Measurements from ENCODE around the gene MOB3A.

DNA sequence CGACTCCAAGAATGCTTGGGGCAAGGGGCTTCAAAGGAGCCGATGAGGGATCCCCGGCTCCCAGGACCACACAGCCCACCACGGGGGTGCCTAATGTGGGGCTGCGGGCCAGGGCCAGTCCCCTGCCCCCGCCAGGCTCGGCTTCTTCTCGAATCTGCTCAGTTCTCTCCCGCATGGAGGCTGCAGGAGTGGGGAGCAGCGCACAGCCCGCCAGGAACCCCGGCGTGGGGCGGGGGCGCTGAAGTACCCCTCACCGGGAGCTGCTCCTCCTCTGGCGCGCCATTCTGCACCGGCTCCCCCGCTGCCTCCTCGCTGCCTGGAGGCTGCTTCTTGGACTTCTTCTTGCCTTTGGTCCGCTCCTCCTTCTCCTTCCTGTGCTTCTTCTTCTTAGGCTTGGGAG lies 15.3 kb upstream of the MOB3A start:
- TF ChIP-seq L3MBTL2 (conservative IDR thresholded peaks at IDR 0.05) = no peak
- TF ChIP-seq FOXM1 (IDR thresholded peaks at IDR 0.05; ENCODE audit: borderline replicate concordance) = no peak
- TF ChIP-seq FOXK2 (IDR thresholded peaks at IDR 0.05) = no peak
- TF ChIP-seq HDGF (IDR thresholded peaks at IDR 0.05; ENCODE audit: borderline replicate concordance) = no peak
- TF ChIP-seq SP1 (IDR thresholded peaks at IDR 0.05) = no peak
- no peak for TF ChIP-seq BHLHE40 (IDR thresholded peaks at IDR 0.05; ENCODE audit: borderline replicate concordance)
- TF ChIP-seq SUZ12 (IDR thresholded peaks at IDR 0.05) = no peak
- TF ChIP-seq FOXA1 (IDR thresholded peaks at IDR 0.05) = no peak
- TF ChIP-seq, protein P1, sequence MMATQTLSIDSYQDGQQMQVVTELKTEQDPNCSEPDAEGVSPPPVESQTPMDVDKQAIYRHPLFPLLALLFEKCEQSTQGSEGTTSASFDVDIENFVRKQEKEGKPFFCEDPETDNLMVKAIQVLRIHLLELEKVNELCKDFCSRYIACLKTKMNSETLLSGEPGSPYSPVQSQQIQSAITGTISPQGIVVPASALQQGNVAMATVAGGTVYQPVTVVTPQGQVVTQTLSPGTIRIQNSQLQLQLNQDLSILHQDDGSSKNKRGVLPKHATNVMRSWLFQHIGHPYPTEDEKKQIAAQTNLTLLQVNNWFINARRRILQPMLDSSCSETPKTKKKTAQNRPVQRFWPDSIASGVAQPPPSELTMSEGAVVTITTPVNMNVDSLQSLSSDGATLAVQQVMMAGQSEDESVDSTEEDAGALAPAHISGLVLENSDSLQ (IDR thresholded peaks at IDR 0.05) = no peak
- no peak for TF ChIP-seq ARNT (IDR thresholded peaks at IDR 0.05)
- no peak for TF ChIP-seq ZNF384 (IDR thresholded peaks at IDR 0.05)
- no peak for TF ChIP-seq CTBP1 (IDR thresholded peaks at IDR 0.05; ENCODE audit: borderline replicate concordance)
- TF ChIP-seq NFRKB (IDR thresholded peaks at IDR 0.05) = no peak
- no peak for TF ChIP-seq ELF4 (IDR thresholded peaks at IDR 0.05)

Data from HEK293T (cell line).